SU-DHL-6 (cell line): ENCODE results near the gene TMEM163.

ENCODE experiments used
- H2AFZ ChIP-seq: fragments of 200-600 bp; sonication (generic); 2 replicates; pipeline ENCODE4 v1.6.1; 2014; ENCODE audit warnings: low read depth, mild to moderate bottlenecking, moderate library complexity, mixed read lengths, antibody characterized with exemption, low read length; ENCODE audit not compliant: severe bottlenecking
- H3F3A ChIP-seq: fragments of 200-600 bp; shearing (Covaris generic); 2 replicates; pipeline ENCODE4 v1.6.0; 2016; ENCODE audit warnings: antibody characterized with exemption, mild to moderate bottlenecking; ENCODE audit not compliant: insufficient read depth
- H3K27ac ChIP-seq: fragments of 200-600 bp; sonication (generic); 2 replicates; pipeline ENCODE4 v1.5.1; 2016; ENCODE audit warnings: low read depth, mild to moderate bottlenecking, low read length, moderate library complexity, mixed read lengths
- H3K27me3 ChIP-seq: fragments of 200-600 bp; sonication (generic), shearing (Covaris generic); 2 replicates; pipeline ENCODE4 v1.6.0; 2014; ENCODE audit warnings: mild to moderate bottlenecking, low read length
- H3K36me3 ChIP-seq: fragments of 200-600 bp; sonication (generic); 2 replicates; pipeline ENCODE4 v1.6.1; 2014; ENCODE audit warnings: mild to moderate bottlenecking, low read length, mixed read lengths
- H3K4me2 ChIP-seq: fragments of 300-600, 200-600 bp; shearing (Covaris generic), sonication (generic); 2 replicates; pipeline ENCODE4 v1.6.0; 2014; ENCODE audit warnings: low read length, low read depth, mild to moderate bottlenecking; ENCODE audit not compliant: poor library complexity, severe bottlenecking
- H3K4me3 ChIP-seq: fragments of 200-600 bp; sonication (generic); 2 replicates; pipeline ENCODE4 v1.5.1; 2014; ENCODE audit warnings: antibody characterized with exemption, low read length, mild to moderate bottlenecking, mixed read lengths; ENCODE audit not compliant: insufficient read depth, poor library complexity, severe bottlenecking
- H3K79me2 ChIP-seq: fragments of 200-600 bp; sonication (generic); 2 replicates; pipeline ENCODE4 v1.6.1; 2014; ENCODE audit warnings: mild to moderate bottlenecking, low read length, moderate library complexity; ENCODE audit not compliant: insufficient read depth
- H3K9ac ChIP-seq: fragments of 200-600 bp; sonication (generic); 2 replicates; pipeline ENCODE4 v1.7.0; 2014; ENCODE audit warnings: mild to moderate bottlenecking, low read length
- H3K9me2 ChIP-seq: fragments of 200-600 bp; sonication (generic); replicated peaks from 2 replicates; pipeline ENCODE4 v1.6.1; 2014; ENCODE audit warnings: low read length; ENCODE audit not compliant: insufficient read depth
- H3K9me3 ChIP-seq: fragments of 200-600 bp; sonication (generic); 2 replicates; pipeline ENCODE4 v1.6.1; 2014; ENCODE audit warnings: low read length, mixed read lengths; ENCODE audit not compliant: insufficient read depth
- H4K20me1 ChIP-seq: fragments of 200-600 bp; sonication (generic); 2 replicates; pipeline ENCODE4 v1.6.1; 2014; ENCODE audit warnings: low read depth, mild to moderate bottlenecking, antibody characterized with exemption, low read length, moderate library complexity, mixed read lengths
- CTCF ChIP-seq: fragments of 200-600 bp; sonication (generic); IDR thresholded peaks from one replicate; pipeline ENCODE4 v1.5.1; 2017; ENCODE audit warnings: antibody characterized with exemption, mild to moderate bottlenecking, low read length, moderate library complexity; ENCODE audit not compliant: insufficient read depth, poor library complexity, severe bottlenecking
- EZH2phosphoT487 ChIP-seq: fragments of 200-600 bp; sonication (generic), shearing (Covaris generic); conservative IDR thresholded peaks from 2 replicates; pipeline ENCODE4 v1.6.1; 2018; ENCODE audit warnings: mild to moderate bottlenecking, antibody characterized with exemption, low read length, moderate library complexity, mixed read lengths

TMEM163 gene

GRCh38 chr2:134433469-134433868 is 285.3 kb downstream of the TMEM163 start:
- Histone ChIP-seq H3F3A (no peaks in the 10 kb centered on the region), H4K20me1 (no peaks in the 10 kb centered on the region), H3K9me2 (no peaks in the 10 kb centered on the region), H3K27ac (no peak overlapping the region), H3K9ac (no peak overlapping the region), H3K4me2 (no peak overlapping the region), H3K27me3 (no peaks in the 10 kb centered on the region), H3K36me3 (no peaks in the 10 kb centered on the region), H3K9me3 (no peaks in the 10 kb centered on the region), H3K79me2 (no peaks in the 10 kb centered on the region), H3K4me3 (no peak overlapping the region), H2AFZ (no peak overlapping the region)
- TF ChIP-seq EZH2phosphoT487: no peak
- no peak for TF ChIP-seq CTCF

GRCh38 chr2:134432435-134432883 is 286.3 kb downstream of the TMEM163 start:
- Histone ChIP-seq H3K4me3 (no peak overlapping the region), H2AFZ (no peak overlapping the region), H3K36me3 (no peaks in the 10 kb centered on the region), H3K9me2 (no peaks in the 10 kb centered on the region), H4K20me1 (no peaks in the 10 kb centered on the region), H3F3A (no peaks in the 10 kb centered on the region), H3K9me3 (no peaks in the 10 kb centered on the region), H3K9ac (no peak overlapping the region), H3K4me2 (no peak overlapping the region), H3K27me3 (no peaks in the 10 kb centered on the region), H3K79me2 (no peaks in the 10 kb centered on the region), H3K27ac (no peak overlapping the region)
- TF ChIP-seq EZH2phosphoT487 (no peak), CTCF (no peak)

- no peak overlapping the region for H3K4me3 ChIP-seq
- H3F3A ChIP-seq: no peaks in the 10 kb centered on the region
- TF ChIP-seq CTCF: no peak
- TF ChIP-seq EZH2phosphoT487: no peak
- H2AFZ ChIP-seq: no peak overlapping the region
- no peaks in the 10 kb centered on the region for H3K36me3 ChIP-seq
- H3K27ac ChIP-seq: no peak overlapping the region
- H3K4me2 ChIP-seq: no peak overlapping the region
- no peaks in the 10 kb centered on the region for H4K20me1 ChIP-seq
- no peaks in the 10 kb centered on the region for H3K9me3 ChIP-seq
- H3K9me2 ChIP-seq: no peaks in the 10 kb centered on the region
- H3K27me3 ChIP-seq: no peaks in the 10 kb centered on the region
- no peak overlapping the region for H3K9ac ChIP-seq
- no peaks in the 10 kb centered on the region for H3K79me2 ChIP-seq
These were observed 286.9 kb downstream of the TMEM163 start for GRCh38 chr2:134431838-134432434.
